Neural progenitor cell (in vitro differentiated cells): Measurements from ENCODE around the gene LAMB4.

Experiments
- CTCF ChIP-seq: fragments of 200-600 bp; sonication (generic); IDR thresholded peaks from 2 replicates; pipeline ENCODE4 v1.5.1; 2017; ENCODE audit warnings: antibody characterized with exemption, mild to moderate bottlenecking
- EZH2 ChIP-seq: fragments of 200-600 bp; sonication (generic); IDR thresholded peaks from 2 replicates; pipeline ENCODE4 v1.6.1; 2017; ENCODE audit warnings: antibody characterized with exemption, mild to moderate bottlenecking, moderate library complexity

GRCh38 chr7:108067844-108068243 lies 62.3 kb downstream of the LAMB4 start:
- no peak for TF ChIP-seq CTCF
- TF ChIP-seq EZH2: no peak
